Activated CD4-positive, alpha-beta T cell treated with anti-CD3 and anti-CD28 coated beads, Interleukin-2, amount 50 U/mL, for 16 hours (primary cell): ENCODE measurements around the gene PLCD3.

Source experiments
- DNase-seq: peaks from one replicate; pipeline ENCODE4 v3.0.0-alpha.2; 2020

The PLCD3 gene

DNA sequence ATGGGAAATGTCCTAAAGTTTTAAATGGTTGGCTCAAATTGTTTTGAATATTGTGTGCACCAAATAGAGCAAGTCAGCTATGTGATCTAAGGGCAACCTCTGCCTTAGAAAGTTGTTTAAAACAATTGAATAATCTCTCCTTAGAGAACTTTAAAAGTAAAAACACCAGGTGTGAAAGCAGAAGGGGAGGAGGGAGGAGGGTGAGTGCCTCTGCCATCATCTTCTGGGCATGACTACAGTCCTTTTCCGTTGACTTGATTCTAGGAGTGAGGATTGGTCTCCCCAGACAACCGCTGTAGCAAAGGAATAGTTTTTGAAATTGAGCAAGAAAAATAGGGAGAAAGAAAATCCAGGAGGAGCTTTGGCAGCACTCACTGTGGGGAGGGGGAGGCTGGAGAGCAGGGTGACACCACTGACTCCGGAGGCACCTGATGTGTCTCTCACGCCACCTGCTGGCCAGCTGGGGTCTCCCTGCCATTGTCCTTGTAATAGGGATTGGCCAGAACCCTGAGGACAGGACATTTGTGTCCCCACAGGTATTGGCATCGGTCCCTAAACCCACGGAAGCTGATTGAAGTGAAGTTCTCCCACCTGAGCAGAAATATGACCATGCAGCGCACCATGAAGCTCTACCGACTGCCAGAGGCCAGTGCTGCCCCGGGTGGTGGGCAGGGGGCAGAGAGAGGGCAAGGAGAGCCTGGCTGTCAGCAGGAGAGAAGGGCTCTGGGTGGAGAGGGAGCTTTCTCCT is 33.3 kb downstream of the PLCD3 start:
- peak; percentile 79 for DNase-seq

DNA sequence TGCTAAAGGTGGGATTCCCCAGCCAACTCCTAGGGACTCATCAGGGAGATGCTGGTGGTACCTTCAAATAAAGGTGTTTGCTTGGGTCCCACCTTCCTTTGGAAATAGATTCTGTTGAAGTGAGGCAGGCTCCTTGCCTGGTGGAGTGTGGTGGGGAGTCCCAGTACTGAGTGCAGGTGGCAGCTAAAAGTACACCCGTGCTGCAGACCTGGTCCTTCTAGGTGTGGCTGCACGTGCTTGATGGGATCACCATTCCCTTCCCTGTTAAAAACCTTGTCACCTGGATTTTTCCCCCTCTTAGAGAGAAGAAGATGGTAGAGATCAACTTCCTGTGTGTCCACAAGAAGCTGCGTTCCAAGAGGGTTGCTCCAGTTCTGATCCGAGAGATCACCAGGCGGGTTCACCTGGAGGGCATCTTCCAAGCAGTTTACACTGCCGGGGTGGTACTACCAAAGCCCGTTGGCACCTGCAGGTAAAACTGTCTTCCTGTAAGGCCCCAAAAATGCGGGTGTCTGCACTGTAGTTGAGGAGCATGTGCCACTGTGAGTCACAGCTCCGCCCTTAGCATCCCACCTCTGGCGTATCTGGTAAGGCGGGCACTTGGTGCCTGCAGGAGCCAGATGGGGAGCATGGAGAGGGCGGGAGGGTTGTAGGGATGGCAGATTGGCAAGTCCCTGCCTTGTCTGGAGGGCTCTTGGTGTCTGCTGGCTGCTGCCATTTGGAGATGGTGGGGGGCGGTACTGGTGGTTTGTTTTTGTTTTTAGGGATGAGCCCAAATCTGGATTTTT is 34.0 kb downstream of the PLCD3 start:
- no peak for DNase-seq

DNA sequence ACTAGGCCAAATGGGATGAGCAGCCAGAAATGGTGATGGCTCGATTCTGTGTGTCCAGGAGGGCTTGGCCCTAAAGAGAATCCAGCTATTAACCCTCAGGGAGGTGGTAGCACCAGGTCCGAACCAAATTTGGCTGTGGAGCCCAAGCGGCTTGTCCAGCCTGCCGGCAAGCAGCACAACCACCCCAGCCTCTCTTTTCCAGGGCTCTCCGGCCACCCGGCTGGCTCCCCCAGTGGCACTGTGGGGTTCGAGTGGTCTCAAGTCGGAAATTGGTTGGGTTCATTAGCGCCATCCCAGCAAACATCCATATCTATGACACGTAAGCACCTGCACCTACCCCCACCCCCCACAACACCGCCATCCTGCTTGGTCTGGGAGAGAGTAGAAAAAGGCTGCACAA is 35.4 kb downstream of the PLCD3 start:
- no peak for DNase-seq

DNA sequence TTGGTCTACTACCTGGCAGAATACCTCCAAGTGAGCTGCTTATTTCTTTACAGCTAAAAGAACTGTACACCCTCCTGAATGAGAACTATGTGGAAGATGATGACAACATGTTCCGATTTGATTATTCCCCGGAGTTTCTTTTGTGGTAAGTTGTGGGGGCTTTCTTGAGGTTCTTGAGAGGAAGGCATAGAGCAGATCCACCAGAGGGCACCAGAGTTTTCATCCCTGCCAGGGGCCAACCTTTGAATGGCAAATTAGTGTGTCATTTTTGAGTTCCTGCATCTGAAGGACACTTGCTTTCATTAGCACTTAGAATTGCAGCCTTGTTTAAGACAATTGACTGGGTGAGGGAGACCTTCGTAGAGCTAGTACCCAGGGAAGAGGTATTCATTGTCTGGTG is 36.2 kb downstream of the PLCD3 start:
- DNase-seq, result no peak

DNA sequence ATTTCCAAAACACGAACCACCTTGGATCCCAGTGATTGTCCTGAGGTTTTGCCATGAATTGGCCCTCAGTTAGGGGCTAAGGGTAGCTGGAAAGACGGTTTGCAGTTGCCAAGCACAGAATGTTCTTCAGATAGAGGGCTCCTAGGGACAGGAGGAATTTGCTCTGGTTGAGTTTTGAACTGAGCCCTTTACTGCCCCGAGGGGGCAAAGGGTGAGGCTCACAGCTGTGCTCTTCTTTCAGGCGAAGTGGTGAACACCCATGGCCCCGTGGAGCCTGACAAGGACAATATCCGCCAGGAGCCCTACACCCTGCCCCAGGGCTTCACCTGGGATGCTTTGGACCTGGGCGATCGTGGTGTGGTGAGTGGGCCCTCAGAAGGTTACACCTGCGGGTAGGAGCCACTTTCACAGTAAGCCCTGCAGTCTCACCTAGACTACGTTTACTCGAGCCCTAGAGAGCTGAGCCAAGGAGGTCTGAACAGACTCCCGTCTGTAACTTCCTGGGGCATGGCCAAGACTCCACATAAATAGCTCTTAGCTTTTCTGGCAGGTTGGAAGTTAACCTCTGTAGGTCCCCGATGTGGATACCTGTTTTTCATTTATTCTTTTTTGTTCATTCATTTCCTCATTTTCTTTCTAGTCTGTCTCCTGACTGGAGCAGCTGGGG is 38.7 kb downstream of the PLCD3 start:
- DNase-seq, result no peak

DNA sequence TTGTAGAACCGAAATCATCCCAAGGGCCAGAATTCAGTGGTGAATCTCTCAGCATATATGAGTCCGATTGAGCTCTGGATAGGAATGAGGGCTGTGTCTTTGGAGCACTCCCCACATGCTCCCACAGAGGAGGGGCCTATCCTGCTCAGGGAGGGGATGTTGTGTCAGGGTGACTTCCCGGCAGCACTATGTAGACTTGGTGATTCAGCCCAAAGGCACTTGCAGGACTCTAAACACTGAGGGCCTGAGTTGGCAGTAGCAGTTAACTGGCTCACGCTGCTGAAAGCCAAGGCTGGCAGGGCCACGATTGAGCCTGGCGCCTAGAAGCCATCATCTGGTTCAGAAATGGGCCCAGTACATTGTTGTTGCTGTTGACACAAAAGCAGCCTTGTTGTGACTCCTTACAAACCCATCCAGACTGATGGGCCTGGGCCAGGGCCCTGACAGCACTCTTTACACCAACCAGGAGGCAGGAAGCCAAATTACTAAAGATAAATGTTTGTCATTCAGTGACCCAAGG is 39.3 kb downstream of the PLCD3 start:
- DNase-seq, result no peak

DNA sequence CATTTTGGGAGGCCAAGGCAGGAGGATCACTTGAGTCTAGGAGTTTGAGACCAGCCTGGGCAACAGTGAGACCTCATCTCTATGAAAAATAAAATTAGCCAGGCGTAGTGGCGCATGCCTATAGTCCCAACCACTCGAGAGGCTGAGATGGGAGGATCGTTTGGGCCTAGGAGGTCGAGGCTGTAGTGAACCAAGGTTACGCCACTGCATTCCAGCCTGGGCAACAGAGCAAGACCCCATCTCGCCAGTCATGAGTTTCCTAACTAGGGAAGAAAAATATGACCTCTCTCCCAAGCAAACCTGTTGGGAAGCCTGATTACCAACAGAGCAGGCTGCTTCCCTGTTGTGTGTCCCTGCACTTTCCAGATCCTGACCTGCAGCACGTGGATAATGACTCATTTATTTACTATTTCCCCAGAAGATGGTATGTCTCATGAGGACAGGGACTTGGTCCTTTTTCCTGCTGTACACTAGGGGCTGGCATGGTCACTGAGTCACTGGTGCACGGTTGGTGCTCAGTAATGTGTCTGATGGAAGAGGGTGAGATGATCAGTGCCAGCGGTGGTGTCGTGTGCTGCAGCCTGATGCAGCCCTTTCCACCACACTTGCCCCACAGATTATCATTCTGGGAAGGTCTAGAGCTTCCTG is 40.4 kb downstream of the PLCD3 start:
- no peak for DNase-seq

DNA sequence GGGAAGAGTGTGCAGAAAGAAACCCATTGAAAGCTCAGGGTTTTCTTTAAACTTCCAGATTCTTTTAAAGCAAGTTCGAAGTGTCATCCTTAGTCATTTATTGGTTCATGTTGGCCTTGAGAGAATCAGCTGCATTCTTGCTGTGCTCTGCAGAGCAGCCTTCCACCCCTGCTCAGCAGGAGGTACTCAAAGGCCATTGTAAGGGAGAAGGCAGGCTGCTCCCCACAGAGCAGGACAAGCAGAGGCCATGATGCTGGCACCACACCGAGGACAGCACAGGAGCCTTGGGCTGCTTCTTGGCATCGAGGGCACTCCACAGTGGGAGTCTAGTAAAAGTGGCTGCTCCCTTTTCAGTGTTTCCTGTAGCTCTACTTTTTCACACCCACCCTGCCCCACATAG is 41.6 kb downstream of the PLCD3 start:
- DNase-seq, result no peak

DNA sequence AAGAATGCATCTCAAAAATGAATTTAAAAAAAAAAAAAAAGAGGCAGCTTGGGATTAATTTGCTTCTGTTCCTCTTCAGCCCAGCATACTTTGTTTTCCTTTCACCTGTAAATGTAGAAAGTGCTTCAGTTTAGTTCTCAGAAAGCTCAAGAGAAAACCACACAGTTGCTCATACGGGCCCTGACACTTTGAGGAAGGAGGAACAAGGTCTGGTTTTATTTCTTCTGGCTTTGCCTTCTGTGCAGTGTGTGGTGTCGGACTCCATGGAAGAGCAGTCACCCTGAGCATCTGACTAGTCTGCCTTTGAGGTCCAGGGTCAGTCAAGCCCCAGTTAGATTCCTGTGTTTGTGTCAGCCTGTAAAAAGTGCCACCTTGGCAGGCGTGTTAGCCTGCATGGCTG is 43.6 kb downstream of the PLCD3 start:
- no peak for DNase-seq

DNA sequence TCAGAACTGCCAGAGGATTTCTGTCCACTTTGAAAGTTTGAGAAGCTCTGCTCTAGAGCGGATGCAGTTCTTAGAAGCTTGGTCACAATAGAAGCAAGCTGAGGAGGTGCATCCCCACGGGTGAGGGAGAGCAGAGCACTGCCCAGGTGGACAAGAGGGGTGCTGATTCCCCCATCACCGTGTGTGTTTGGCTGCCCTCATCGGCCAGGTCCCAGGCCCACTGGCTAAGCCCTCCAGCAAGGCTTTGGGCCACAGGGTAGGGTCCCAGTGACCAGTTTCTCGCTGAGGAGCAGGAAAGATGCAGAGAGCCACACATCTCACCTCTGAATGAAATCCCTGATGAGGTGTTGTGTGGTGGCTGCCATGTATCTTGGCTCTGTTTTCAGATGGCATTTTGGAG is 44.3 kb downstream of the PLCD3 start:
- no peak for DNase-seq

DNA sequence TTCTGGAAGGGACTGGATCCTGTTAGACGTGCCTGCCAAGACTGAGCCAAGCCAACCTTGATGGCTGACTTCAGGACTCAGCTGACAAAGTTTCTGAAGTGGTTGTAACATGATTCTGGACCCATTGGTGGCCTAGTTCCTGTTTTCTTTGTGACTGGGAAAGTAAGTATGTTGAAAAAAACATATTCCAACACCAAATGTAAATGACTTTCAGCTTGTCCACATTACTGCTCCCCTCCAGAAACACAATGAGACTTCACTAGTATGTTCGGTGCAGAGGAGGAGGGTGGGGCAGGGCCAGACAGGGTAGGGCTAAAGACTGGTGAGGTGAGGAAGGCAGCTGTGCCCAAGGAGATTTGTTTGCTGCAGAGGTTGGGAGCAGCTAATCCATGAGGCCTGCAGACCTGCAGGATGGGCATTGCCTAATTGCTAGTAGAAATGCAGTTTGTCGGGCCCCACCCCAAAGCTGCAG is 44.8 kb downstream of the PLCD3 start:
- DNase-seq, result no peak

DNA sequence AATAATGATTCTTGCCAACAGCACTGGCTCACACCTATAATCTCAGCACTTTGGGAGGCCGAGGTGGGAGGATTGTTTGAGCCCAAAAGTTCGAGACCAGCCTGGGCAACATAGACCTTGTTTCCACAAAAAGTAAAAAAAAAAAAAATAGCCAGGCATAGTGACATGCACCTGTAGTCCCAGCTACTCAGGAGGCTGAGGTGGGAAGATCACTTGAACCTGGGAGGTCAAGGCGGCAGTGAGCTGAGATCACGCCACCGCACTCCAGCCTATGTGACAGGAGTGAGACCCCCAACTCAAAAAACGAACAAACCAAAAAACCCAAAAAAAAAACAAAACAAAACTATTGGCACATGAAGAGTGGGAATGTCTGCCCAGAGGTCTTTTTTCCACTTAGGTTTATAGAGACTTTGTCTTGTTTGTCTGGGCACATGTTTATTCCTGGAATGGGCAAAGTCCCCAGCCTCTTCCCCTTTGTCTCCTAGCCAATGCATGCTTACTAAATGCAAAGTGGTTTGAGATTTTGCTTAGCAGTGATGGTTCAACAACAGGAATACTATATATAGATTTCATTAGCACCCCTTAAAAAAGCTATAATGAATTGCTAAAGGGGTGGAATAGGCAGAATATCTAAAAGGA is 45.3 kb downstream of the PLCD3 start:
- DNase-seq, result no peak

DNA sequence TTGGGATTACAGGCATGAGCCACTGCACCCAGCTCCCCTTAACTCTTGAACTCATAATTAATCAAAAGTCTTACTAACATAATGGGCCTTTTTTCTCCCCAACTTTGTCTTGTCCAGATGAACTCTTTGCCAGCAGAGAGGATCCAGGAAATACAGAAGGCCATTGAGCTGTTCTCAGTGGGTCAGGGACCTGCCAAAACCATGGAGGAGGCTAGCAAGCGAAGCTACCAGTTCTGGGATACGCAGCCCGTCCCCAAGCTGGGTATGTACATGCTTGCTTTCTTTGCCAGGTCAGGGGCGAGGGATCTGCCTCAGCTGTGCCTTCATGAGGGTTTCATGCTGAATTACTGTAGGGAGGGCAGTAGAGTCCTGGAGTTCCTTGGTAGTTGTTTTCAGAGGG is 45.9 kb downstream of the PLCD3 start:
- DNase-seq, result no peak

DNA sequence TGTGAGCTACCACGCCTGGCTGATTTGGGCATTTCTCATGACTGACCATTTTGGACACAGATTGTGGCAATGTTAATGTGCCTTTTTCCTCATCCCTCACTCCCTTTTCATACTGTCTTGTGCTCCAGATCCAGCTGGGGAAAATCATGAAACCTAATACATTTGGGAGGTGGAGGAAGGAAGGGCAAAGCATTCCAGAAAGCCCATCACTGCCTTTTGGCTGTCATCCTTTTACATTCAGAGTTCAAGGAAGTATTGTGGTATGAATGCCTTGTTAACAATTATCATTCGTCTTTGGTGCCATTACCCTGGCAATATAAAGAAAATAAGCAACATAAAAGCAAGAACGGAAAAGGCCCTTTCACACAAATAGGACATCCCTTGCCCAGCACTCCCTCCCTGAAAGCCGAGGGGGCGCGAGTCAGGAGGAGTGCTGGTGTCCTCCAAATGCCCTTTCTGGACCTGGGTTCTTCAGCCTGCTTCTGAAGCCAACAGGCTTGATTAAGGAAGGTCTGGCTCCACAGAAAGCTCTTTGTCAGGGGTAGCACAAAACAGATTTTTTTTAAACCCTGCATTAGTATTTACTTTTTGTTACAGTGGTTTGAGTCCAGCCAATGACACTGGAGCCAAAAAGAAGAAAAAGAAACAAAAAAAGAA is 51.1 kb downstream of the PLCD3 start:
- DNase-seq, result no peak

DNA sequence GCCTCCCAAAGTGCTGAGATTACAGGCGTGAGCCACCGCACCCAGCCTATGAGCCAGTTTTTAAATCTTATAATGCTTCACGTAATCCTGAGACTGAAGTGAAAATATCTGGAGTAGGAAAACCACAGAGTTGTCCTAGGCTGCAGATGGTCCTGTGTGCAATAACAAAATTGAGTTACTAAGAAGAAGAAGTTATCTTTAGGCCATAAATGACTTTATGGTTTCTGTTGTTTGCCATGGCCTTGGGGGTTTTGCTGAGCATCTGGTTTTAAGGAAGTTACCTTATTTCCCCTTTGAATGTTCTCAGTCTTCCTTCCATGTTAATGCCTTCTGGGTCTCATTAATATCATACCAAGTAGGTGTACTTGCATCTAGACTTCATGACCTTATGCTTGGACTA is 54.7 kb downstream of the PLCD3 start:
- peak; percentile 44 for DNase-seq

DNA sequence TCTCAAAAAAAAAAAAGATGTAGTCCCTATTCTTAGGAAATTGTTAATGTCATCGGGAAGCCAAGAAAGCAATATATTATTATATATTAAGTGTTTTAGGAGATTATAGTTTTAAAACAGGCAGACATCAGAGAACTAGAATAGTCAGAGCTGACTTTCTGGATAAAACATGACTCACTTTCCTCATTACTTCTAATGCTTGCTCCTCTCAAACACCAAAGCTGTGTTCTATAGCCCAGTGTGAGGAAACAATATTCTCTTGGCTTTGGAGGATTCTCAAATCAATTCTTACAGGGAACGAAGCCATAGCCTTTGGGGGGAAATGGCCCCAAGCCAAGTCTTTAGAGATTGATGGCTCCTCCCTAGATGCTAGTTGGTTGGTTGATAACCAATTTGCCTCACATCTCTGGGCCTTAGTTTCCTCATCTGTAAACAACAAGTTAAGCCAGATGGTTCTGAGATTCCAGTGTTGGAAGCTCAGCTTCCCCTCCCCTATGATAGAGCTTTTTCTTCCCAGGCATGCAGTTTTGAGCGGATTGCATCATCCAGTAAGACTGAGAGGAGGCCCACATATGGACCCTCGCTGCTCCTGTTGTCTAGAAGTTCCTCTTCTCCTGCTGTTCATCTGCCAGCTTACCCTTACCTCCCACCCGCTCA is 58.8 kb downstream of the PLCD3 start:
- no peak for DNase-seq

DNA sequence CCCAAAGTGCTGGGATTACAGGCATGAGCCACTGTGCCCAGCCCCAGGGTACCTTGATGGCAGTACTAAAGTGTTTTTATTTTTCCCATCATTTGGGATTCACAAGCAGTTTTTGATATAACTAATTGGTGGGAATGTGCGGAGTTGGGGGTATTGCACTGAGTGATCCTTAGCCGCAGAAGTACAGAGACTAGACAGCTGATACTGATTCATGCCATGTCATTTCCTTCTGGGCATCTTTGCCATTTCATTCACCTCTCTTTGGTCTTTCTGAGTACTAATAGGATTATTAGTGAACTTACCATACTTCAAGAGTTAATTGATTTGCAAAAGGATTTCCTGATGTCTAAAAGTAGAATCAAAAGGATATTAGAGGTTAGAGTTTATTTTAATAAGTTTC is 61.5 kb downstream of the PLCD3 start:
- no peak for DNase-seq

DNA sequence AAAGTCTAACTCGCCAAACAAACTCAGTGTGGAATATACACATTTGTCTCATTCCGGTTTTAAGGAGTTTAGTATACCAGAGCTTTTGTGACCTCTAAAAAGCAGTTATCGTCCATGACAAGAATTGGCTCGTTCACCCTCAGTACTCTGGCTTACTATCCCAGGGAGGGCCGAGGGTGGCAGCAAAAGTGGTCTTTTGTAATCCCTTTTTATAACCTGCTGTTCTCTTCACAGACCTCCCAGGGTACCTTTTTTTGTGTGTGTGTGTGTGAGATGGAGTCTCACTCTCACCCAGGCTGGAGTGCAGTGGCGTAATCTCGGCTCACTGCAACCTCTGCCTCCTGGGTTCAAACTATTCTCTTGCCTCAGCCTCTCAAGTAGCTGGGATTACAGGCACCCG is 62.3 kb downstream of the PLCD3 start:
- DNase-seq, result no peak

DNA sequence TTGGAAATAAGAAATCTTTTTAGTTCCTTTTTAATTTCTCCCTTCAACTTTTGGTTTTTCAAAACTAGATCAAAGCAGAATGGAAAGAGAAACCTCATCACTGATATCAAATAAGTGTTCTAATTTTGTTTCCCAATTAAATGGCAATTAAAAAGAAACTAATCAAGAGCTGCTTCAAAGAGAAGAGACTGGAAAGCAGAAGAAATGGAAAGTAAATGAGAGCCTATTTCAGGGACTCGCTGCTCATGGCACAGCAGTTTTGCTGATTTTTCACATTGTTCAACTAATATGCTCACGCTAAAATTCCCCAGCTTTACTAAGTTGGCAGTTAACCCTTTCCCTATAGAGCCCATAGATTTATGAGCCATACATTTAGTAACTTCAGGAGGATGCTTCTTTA is 64.7 kb downstream of the PLCD3 start:
- no peak for DNase-seq

DNA sequence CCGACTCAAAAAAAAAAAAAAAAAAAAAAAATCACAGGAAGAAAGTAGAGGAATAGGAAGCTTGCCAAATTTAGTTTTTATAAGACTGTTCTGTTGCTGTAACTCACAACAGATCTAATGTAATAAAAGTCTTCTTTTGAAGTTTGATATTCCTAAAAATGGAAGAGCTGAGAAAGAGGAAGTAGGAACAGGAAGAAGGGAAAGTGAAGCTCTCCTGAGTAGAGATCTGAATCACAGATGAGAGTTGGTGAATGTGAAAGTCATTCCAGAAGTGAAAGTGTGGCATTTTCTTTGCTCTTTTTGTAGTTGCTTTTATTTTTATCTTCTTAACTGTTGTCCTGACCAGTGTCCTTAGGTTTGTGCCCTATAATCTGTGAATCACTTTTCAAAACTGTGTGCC is 69.1 kb downstream of the PLCD3 start:
- peak; percentile 52 for DNase-seq

DNA sequence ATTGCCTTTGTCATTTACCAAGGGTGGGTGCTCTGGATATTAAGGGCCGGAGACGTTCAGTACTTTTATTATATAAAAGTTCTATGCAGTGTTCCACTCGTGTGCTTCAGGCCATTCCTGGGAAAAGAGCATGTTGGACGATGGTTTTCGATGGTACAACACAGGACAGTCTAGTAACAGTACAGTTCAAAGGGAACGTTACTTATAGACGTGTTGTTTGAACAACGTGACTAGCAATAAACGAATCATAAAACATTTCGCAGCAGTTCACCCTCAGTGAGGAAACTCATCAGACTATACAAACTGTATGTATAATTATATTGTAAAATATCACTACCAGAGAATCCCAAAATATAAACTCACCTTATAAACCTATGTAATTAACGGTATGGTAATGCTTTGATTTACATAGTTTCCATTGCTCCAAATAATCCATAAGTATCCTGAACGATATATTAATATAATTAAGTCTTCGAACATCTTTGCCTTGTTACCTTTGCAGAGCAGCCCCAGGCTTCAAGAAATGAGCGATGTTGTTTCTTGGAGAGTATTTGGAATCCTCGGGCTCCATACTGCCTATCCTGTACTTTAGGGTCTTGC is 70.6 kb downstream of the PLCD3 start:
- no peak for DNase-seq
